NB4 (cell line): Measurements from ENCODE around the gene ALG2.

Experiments used
- POLR2A ChIP-seq: IDR thresholded peaks from 2 replicates; pipeline ENCODE4 v1.6.1; 2011; ENCODE audit warnings: mild to moderate bottlenecking; ENCODE audit not compliant: insufficient read length; ENCODE audit errors: extremely low read depth
- TF ChIP-seq, protein P1 (sequence below): IDR thresholded peaks from one replicate; pipeline ENCODE4 v1.5.1; 2012; ENCODE audit warnings: low read depth, low read length
- TF ChIP-seq, protein P2 (sequence below): IDR thresholded peaks from 2 replicates; pipeline ENCODE4 v1.6.1; 2011; ENCODE audit warnings: low read depth, low read length

DNA sequence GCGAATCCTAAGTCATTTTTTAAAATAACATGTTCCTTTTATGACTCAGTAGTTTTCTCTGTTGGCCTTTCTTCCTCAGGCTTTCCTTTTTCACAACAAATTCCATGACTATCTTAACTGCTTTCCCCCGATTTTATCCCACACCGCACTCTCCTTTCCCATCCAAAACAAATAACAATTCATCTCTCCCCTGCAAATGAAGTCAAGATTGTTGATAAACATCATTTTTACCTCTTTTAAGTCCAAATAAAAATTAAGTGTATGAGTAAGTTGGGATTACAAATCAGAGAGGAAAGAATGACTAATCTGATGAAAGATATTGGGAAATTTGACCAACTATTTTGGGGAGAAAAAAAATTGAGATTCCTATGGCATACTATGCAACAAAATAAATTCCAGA, 47.7 kb upstream of the ALG2 start:
- TF ChIP-seq, protein P1, sequence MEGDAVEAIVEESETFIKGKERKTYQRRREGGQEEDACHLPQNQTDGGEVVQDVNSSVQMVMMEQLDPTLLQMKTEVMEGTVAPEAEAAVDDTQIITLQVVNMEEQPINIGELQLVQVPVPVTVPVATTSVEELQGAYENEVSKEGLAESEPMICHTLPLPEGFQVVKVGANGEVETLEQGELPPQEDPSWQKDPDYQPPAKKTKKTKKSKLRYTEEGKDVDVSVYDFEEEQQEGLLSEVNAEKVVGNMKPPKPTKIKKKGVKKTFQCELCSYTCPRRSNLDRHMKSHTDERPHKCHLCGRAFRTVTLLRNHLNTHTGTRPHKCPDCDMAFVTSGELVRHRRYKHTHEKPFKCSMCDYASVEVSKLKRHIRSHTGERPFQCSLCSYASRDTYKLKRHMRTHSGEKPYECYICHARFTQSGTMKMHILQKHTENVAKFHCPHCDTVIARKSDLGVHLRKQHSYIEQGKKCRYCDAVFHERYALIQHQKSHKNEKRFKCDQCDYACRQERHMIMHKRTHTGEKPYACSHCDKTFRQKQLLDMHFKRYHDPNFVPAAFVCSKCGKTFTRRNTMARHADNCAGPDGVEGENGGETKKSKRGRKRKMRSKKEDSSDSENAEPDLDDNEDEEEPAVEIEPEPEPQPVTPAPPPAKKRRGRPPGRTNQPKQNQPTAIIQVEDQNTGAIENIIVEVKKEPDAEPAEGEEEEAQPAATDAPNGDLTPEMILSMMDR: no peak
- TF ChIP-seq POLR2A: no peak
- TF ChIP-seq, protein P2, sequence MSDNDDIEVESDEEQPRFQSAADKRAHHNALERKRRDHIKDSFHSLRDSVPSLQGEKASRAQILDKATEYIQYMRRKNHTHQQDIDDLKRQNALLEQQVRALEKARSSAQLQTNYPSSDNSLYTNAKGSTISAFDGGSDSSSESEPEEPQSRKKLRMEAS: no peak
